GM19372 (cell line): Measurements from ENCODE around the gene CD27.
"Not testable (repeated sequence)": the region's sequence is repeated elsewhere in the genome, so short reads cannot be mapped to it uniquely, and the experiment has no call there.

ENCODE experiments used
- ATAC-seq: cut with Tn5 transposase; IDR thresholded peaks from one replicate; pipeline ENCODE4 v1.9.1; 2021; ENCODE audit warnings: mild to moderate bottlenecking, low read depth, moderate library complexity; ENCODE audit not compliant: unreplicated experiment

The CD27 gene

DNA sequence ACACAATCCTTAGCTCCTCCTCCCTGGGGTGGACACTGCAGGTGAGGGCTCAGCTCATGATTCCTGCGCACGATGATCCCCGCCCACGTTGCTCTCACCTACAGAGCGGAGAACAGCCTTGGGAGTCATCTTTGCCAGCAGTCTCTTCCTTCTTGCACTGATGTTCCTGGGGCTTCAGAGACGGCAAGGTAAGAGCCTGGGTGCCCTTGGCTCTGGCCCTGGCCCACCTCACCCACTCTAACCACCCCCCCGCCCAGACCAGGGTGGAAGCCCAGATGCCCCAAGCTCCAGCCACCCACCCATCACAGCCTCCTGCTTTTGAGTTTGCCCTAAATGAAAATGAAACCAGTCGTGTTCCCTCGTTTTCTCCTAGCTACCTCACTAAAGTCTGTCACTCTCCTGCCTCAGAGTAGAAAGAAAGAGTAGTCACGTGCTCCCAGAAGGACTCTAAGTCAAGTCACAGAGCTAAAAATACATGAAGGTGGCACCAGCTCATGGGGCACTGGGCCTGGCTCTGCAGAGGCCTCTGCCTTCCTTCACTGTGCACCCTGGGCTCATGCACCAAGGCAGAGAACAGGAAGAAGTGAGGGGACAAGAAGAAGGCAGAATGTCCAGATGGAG, 16.1 kb downstream of the CD27 start:
- no peak for ATAC-seq

DNA sequence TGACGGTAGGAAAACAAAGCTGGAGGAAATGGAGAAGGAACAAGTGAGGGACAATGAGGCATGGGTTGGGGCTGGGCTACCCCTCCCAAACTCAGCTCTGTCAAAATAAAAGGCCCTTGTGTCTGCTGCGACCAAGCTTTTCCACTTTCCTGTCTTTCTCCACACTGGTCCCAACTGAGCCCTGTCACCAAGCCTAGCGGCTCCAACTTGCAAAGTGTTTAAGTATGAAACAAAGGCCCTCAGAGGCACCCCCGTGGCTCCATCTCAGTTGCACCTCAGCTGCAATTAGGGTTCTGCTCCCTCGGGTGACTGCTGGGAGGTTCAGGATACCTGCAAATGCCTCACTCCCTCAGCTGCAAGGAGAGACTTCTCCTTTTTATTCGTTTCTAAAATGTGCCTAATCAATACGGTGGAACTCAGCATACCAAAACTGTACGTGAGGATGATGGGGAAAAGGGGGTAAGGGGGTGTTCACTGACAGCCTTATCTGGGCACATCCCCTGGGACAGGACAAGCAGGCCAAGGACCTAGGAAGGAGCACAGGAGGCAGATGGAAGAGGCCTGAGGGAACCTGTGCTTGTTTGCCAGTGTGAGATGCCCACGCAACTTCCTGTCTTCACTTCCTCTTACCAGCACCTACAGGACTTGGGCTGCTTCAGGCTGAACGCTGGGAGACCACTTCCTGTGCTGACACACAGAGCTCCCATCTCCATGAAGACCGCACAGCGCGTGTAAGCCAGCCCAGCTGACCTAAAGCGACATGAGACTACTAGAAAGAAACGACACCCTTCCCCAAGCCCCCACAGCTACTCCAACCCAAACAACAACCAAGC, 16.9 kb downstream of the CD27 start:
- ATAC-seq = peak; percentile 72

DNA sequence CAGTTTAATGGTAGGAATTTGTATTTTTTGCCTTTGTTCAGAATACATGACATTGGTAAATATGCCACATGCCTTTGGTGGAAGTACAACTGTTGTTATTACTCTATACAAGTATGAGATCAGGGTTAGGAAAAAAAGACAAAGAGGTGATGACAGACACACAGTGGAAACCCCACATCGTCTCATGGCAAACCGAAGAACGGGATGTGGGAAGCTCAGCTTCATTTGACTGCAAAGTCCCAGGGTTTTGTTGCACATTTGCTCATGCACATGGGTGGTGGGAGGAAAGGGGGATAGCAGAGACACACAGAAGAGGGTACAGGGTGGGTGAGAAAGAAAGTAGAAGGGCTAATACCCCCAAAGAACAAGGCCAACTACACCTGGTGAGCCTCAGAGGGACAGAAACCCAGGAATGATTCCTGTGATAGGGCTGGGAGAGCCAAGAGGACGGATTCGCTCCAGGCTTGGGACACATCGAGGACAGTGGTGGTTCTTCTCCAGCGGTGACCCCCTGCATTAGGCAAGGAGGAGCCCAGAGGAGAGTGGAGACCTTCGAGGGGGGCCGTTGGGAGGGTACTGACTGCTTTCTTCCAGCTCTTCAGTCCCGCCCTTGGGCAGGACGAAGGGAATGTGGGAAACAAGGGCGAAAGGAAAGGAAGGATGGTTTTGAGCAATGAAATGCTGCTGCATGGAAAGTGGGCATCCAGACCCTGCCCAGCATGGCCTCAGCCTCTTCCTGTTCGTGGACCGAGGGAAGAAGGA, 17.7 kb downstream of the CD27 start:
- ATAC-seq = no peak

DNA sequence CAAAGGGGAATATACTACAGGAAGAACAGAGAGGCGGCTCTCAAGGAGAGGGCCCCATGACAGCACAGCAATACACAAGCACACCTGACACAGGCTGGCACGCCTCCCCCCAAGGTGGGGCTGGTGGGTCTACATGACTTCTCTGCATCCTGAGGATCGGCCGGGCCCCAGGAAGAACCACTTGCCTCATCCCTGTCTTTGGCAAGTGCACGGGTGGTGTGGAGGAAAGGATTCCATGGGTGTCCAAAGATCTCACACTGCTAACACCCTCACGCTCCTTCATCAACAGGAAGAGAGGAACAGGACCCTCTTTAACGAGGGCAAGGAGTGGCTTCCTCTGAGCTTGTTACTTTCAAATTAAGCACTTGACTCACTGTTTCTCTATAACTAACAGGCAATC, 18.5 kb downstream of the CD27 start:
- no peak for ATAC-seq

DNA sequence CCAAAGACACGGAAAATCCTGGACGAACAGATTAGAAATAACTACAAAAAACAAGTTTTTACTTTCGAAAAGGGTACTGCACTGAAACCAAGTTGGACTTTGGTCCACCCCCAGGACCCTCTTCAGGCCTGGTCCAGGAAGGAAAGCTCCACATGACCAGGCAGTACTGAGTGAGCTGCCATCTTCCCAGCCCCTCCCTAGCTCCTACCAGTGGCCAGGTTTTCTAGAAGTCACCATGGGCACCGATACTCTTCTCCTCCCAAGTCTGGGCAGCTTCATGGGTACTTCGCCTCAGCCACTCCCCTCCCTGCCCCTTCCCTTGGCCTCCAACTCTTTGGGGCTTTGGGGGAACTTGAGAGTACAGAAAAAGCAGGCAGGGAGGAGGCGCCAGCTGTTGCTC, 19.1 kb downstream of the CD27 start:
- ATAC-seq = no peak

DNA sequence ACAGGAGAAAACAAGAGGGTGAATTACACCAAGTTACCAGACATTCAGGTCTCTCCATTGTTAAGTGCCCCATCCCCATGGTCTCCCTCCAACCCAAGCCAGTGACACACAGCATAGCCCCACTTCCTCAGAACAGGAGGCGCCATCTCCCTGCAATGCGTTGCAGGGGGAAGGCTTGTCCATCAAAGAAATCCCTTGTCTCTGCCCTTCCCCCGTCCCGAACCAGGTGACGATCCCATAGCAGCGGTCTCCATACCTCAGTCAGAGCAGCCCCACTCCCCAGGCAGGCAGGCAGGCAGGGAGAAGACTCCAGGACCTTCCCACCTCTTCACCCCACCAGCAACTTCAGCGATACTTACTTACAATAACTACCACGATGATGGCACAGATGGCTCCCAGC, 19.8 kb downstream of the CD27 start:
- no peak for ATAC-seq

DNA sequence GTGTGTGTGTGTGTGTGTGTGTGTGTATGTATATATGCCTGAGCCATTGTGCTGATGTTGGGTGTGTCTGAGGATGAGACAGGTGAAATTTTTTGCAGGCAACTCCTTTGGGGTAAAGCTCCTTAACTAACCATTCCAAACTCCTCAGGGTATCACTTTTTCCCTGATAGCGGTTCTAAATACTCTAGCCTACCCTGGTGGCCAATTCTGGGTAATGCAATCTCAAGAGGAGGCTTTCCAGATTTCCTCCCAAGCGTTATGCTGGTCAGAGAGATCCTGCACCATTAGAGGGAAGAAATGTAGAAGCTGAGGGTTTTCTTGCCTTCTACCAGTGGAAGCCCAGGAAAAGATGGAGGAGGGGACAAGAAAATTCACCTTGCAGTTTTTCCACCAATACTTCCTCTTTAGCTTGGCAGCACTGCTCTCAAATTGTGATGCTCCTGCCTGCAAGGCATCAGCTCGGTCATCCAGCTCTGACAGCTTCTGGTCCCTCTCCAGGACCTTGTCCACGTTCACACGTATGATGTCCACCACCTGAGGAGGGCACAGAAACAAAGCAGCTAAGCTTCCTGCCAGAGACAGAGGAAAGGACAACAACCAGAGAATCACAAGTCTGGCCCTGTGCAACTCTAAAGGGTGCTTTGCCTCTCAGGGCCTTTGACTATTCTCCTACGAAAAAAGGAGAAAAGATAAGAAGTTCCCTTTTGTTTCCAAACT, 20.9 kb downstream of the CD27 start:
- ATAC-seq = no peak

DNA sequence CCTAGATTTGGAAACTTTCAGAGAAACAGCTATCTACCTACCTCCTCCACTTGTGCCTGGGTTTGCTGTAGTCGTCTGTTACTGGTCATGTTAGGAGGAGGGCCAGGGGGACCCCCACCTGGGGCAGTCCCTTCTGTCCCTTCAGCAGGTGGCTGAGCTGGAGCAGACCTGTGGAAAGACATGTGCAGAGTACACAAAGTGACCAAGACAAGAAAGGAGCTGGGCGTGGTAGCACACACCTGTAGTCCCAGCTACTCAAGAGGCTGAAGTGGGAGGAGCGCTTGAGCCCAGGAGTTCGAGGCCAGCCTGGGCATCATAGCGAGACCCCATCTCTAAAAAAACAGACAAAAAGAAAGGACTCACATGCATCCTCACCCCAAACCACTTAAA, 21.4 kb downstream of the CD27 start:
- ATAC-seq = no peak

DNA sequence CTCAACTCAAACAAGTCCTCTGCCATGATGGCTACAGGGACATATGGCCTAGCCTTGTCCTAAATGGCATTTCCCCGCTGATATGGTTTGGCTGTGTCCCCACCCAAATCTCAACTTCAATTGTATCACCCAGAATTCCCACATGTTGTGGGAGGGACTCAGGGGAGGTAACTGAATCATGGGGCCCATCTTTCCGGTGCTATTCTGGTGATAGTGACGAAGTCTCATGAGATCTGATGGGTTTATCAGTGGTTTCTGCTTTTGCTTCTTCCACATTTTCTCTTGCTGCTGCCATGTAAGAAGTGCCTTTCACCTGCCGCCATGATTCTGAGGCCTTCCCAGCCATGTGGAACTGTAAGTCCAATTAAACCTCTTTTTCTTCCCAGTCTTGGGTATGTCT, 22.0 kb downstream of the CD27 start:
- ATAC-seq = not testable (repeated sequence)

DNA sequence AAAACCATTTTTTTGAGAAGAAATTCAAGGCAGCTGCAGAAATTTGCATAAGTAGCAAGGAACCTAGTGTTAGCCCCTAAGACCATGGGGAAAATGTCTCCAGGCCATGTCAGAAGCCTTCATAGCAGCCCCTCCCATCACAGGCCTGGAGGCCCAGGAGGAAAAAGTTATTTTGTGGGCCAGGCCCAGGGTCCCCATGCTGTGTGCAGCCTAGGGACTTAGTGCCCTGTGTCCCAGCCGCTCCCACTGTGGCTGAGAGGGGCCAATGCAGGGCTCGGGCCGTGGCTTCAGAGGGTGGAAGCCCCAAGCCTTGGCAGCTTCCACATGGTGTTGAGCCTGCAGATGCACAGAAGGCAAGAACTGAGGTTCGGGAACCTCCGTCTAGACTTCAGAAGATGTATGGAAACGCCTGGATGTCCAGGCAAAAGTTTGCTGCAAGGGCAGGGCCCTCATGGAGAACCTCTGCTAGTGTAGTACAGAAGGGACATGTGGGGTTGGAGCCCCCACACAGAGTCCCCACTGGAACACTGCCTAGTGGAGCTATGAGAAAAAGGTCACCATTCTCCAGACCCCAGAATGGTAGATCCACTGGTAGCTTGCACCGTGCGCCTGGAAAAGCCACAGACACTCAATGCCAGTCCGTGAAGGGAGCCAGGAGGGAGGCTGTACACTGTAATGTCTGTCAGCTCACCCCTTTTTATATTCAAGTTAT, 23.0 kb downstream of the CD27 start:
- not testable (repeated sequence) for ATAC-seq

DNA sequence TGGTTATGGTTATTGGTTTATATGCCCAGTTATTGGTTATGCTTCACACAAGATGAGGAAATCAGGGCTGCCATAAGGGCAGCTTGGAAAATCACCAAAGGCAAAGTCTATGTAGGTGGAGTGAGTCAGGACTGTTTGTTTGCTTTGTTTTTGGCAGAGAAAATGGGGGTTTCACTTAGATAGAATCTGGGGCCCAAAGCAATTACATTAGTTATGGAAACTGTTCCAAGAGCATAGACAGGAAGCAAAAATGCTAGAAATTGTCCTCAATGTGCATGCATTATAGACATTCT, 23.5 kb downstream of the CD27 start:
- no peak for ATAC-seq

DNA sequence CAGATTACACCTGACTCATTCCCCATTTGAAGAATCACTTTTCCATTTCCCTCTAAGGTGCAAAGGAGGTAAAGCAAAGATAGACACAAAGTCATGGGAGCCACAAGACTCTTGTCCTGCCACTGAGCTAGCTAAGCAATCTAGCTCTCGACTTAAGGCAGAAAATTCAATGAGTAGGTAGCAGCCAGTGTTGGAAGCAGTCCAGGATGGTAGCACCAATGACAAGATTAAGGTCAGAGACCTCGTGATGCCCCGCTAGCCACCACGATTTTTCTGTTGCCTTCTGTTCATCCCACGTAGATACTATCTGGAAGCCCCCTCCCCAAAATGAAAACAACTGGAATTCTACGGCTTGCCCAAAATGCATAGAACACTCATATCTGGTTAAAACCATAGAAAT, 24.3 kb downstream of the CD27 start:
- ATAC-seq = no peak

DNA sequence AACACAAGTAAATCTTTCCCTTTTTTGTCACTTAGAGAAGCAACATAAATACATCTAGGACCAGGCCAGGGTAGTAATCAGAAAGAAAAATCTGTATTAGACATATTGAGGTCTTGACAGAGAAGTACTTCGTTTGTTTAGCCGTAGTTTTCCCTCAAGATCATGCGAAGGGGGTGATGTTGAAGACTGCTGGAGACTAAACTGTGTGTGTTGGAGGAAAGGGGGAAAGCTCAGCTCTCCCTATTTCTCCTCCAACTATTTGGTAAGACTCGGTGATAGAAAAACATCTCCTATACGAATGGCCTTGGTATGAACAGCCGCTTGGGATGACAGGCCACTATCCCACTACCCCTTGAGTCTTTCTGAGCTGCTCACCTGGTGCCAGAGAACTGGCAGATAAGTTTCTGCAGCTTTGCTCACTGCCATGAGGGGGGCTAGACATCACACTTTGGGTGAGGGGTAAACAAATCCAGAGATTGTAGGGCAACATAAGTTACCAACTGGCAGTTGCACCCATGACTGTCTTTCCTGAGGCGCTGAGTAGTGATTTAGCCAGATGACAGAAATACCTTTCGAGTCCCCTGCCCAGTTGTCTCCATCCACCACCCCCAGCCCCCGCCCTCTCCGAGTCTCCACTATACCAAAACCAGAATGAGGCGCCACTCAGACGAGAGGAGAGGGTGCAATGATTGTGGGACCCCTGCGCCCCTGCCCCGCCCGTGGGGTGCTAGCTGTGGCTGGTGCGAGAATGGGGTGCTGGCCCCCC, 25.0 kb downstream of the CD27 start:
- ATAC-seq = no peak

DNA sequence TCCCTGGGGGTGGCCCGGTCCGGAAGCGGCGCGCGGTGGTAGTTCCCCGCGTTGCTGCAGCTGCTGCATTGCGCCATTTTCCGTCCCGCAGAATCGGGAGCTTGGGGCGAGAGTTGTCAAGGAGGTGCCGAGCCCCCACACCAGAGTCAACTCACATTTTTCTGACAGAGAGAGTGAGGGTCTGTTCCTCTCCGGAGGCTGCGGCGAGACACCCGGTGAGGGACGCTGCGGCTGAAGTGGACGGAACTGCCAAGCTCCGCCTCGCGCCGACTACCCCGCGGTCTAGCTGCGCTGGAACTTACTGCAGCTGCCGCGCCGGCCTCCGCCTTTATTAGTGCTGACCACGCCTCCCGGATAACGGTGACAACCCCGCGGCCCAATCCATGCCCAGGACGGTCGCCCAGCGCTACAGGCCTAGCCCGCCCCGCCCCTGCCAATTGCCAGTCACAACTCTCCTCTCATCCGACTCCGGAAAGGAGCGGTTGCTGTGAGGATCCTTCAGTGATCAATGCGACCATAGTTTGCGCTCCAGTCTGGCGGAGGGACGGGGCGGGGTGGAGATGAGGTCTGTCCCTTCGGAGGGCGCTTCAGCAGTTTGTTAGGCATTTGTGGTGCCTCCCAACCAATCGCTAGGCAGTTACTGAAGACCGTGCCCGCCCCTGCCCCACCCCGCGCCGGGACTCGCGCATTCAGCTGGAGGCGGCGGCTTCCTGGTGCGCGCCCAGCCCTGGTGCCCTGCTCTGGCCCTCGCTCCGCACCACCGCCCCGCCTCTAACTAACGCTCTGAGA, 25.8 kb downstream of the CD27 start, which contains the start of gene VAMP1:
Gene VAMP1 (minus strand): TSS at position 303 of the 789 bp plus-strand sequence. CDS start 146 bp downstream, at position 157.
- ATAC-seq = peak; percentile 83

DNA sequence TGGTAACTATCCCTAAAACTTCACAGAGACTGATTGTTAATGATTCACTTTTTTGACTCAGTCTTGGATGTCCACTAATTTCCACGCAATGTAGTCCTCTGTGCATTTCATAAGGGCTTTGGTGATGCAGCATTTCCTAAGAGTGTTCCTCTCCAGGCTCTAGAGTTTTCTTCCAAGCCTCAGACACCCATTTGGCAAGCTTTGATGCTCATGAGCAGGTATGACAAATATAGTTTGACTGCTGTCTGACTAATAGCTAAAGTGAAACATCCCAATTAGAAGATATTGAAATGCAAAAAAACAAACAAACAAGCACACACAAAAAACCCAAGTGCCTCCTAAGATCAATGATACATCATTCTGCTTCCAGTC, 27.2 kb downstream of the CD27 start:
- no peak for ATAC-seq

DNA sequence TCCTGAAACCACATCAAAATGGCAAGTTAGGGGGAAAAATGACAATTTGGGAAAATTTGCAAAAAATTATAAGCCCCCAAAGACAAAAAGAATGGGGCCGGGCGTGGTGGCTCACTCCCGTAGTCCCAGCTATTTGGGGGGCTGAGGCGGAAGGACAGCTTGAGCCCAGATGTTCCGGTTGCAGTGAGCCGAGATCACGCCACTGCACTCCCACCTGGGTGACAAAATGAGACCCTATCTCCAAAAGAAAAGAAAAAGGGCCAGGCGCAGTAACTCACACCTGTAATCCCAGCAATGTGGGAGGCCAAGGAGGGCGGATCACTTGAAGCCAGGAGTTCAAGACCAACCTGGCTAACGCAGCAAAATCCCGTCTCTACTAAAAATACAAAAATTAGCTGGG, 27.7 kb downstream of the CD27 start:
- ATAC-seq = no peak

DNA sequence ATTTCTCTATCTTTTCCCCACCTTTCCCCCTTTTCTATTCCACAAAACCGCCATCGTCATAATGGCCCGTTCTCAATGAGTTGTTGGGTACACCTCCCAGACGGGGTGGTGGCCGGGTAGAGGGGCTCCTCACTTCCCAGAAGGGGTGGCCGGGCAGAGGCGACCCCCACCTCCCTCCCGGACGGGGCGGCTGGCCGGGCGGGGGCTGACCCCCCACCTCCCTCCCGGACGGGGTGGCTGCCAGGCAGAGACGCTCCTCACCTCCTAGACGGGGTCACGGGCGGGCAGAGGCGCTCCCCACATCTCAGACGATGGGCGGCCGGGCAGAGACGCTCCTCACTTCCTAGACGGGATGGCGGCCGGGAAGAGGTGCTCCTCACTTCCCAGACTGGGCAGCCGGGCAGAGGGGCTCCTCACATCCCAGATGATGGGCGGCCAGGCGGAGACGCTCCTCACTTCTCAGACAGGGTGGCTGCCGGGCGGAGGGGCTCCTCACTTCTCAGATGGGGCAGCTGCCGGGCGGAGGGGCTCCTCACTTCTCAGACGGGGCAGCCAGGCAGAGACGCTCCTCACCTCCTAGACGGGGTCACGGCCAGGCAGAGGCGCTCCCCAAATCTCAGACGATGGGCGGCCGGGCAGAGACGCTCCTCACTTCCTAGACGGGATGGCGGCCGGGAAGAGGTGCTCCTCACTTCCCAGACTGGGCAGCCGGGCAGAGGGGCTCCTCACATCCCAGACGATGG, 30.6 kb downstream of the CD27 start:
- ATAC-seq = not testable (repeated sequence)

DNA sequence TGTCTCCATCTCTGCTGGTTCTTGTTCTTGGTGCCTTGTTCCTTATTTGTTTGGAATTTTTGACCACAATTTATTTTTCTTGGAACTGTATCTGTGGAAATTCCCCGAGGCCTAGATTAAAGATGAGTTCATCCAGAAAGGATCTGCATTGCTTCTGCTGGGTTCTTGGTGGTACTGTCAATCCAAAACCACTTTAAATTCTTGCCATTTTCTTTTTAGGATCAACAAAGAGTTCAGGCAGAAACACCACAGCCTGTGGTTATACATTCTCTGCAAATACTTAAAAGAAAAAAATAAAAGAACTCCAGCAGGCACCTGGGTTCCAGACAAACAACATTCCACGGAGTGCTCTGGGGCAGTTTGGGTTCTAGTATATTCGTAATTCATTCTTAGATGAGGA, 31.7 kb downstream of the CD27 start:
- no peak for ATAC-seq
